HFFc6 (cell line): ENCODE measurements around the gene KCMF1. TPM values are rescaled to one million over a fixed set of nuclear protein-coding genes. Genes with fewer than 3 reads are reported as not detected.

Experiments used
- DNase-seq: peaks from one replicate; pipeline ENCODE4 v3.0.0-alpha.2; 2018
- H3K27ac Mint-ChIP-seq: 2 replicates; pipeline ENCODE4 v1.8.0; 2020; ENCODE audit warnings: mild to moderate bottlenecking, mixed read lengths
- H3K27me3 Mint-ChIP-seq: 2 replicates; pipeline ENCODE4 v1.8.0; 2021; ENCODE audit warnings: mild to moderate bottlenecking, moderate library complexity, mixed read lengths; ENCODE audit not compliant: insufficient read depth
- H3K36me3 Mint-ChIP-seq: 2 replicates; pipeline ENCODE4 v1.8.0; 2021; ENCODE audit warnings: low read depth, mixed read lengths
- H3K4me1 Mint-ChIP-seq: 2 replicates; pipeline ENCODE4 v1.8.0; 2020; ENCODE audit warnings: low read depth, mixed read lengths
- H3K4me3 Mint-ChIP-seq: 2 replicates; pipeline ENCODE4 v1.8.0; 2020; ENCODE audit warnings: mild to moderate bottlenecking, moderate library complexity, mixed read lengths
- H3K9me3 Mint-ChIP-seq: 2 replicates; pipeline ENCODE4 v1.8.0; 2020; ENCODE audit warnings: mild to moderate bottlenecking, mixed read lengths
- CTCF ChIP-seq: fragments of 200-600 bp; sonication (generic); IDR thresholded peaks from 2 replicates; pipeline ENCODE4 v1.5.0; 2021; ENCODE audit warnings: antibody characterized with exemption, mild to moderate bottlenecking
- total RNA-seq, 6 experiments: library from RNA; stranded (reverse); fragmentation: NEBNext Ultra II Directional; extraction: Animal tissue kit (Norgen Biotek cat#: 25700); gene quantifications; 2 replicates in 1 of 6; 3 replicates in 5 of 6; pipeline ENCODE4 v1.2.3, GENCODE V29; 2021

KCMF1 gene
- total RNA-seq, 6 experiments from 2014 or later, result 95.7 to 105 (median 101) TPM

GRCh38 chr2:85071096-85071495, 100.1 kb downstream of the KCMF1 start:
- no peak overlapping the region for H3K27ac Mint-ChIP-seq
- H3K4me3 Mint-ChIP-seq, result no peak overlapping the region
- peaks cover 9% of the 10 kb centered on the region for H3K27me3 Mint-ChIP-seq
- DNase-seq, result peak; percentile 10
- TF ChIP-seq CTCF, result no peak
- no peaks in the 10 kb centered on the region for H3K36me3 Mint-ChIP-seq
- H3K9me3 Mint-ChIP-seq, result no peaks in the 10 kb centered on the region
- H3K4me1 Mint-ChIP-seq, result peaks cover 25% of the 10 kb centered on the region

GRCh38 chr2:85073033-85073432, 102.1 kb downstream of the KCMF1 start:
- Mint-ChIP-seq H3K4me1 (peaks cover 11% of the 10 kb centered on the region), H3K36me3 (no peaks in the 10 kb centered on the region), H3K27me3 (peaks cover 14% of the 10 kb centered on the region), H3K4me3 (no peak overlapping the region), H3K9me3 (no peaks in the 10 kb centered on the region), H3K27ac (no peak overlapping the region)
- TF ChIP-seq CTCF, result no peak
- no peak for DNase-seq

GRCh38 chr2:85076618-85077274, 105.8 kb downstream of the KCMF1 start:
- no peaks in the 10 kb centered on the region for H3K4me1 Mint-ChIP-seq
- no peak overlapping the region for H3K27ac Mint-ChIP-seq
- H3K9me3 Mint-ChIP-seq, result peaks cover 6% of the 10 kb centered on the region
- TF ChIP-seq CTCF, result no peak
- no peak overlapping the region for H3K4me3 Mint-ChIP-seq
- 0 out of 2 replicates have a peak, but pooled peaks cover 5% of the 10 kb centered on the region for H3K36me3 Mint-ChIP-seq
- peaks cover 27% of the 10 kb centered on the region for H3K27me3 Mint-ChIP-seq
- DNase-seq, result no peak

GRCh38 chr2:85077859-85078419, 107.0 kb downstream of the KCMF1 start:
- TF ChIP-seq CTCF, result no peak
- Mint-ChIP-seq H3K36me3 (0 out of 2 replicates have a peak, but pooled peaks cover 6% of the 10 kb centered on the region), H3K4me3 (no peak overlapping the region), H3K27me3 (peaks cover 23% of the 10 kb centered on the region), H3K4me1 (no peaks in the 10 kb centered on the region), H3K9me3 (peaks cover 9% of the 10 kb centered on the region), H3K27ac (no peak overlapping the region)
- no peak for DNase-seq

- H3K9me3 Mint-ChIP-seq, result peaks cover 9% of the 10 kb centered on the region
- H3K4me3 Mint-ChIP-seq, result no peak overlapping the region
- H3K36me3 Mint-ChIP-seq, result 0 out of 2 replicates have a peak, but pooled peaks cover 6% of the 10 kb centered on the region
- H3K4me1 Mint-ChIP-seq, result no peaks in the 10 kb centered on the region
- peaks cover 27% of the 10 kb centered on the region for H3K27me3 Mint-ChIP-seq
- no peak for DNase-seq
- H3K27ac Mint-ChIP-seq, result no peak overlapping the region
- TF ChIP-seq CTCF, result no peak
Measured at GRCh38 chr2:85078536-85078935, 107.6 kb downstream of the KCMF1 start.
